ENCODE measurements around the gene GSK3B.

DNA sequence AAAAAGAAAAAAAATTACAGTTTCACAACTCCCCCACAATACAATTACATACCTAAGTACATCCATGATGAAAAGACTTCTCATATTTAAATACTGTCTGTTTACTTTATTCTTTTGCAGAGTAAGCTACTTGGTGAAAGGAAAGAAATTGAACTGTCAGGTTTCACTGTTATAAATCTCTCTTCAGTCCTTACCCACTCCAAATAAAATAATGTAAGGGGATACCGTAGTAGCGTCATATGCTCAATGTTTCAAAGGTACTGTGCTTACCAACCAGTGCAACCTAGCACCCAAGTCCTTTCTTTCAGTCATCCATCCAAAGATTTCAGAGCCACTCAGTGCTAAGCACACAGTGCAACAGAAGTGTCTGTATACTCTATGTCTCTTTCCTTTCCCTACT, 13.4 kb downstream of the GSK3B start:
- no peak for TF ChIP-seq EZH2phosphoT487 (IDR thresholded peaks at IDR 0.05; ENCODE audit: insufficient read depth, low read depth)
- no peak for TF ChIP-seq EZH2 (IDR thresholded peaks at IDR 0.05; ENCODE audit: insufficient read depth, poor library complexity, severe bottlenecking)
